GM10266 (cell line): ENCODE data around the gene KRTAP24-1.

Experiments used
- DNase-seq: peaks from one replicate; pipeline ENCODE4 v3.0.0; 2012; ENCODE audit errors: extremely low spot score
- CTCF ChIP-seq: IDR thresholded peaks from 2 replicates; pipeline ENCODE4 v1.5.1; 2012; ENCODE audit warnings: mild to moderate bottlenecking, low read depth; ENCODE audit not compliant: control insufficient read depth, insufficient read depth; ENCODE audit errors: missing control alignments

KRTAP24-1 gene

DNA sequence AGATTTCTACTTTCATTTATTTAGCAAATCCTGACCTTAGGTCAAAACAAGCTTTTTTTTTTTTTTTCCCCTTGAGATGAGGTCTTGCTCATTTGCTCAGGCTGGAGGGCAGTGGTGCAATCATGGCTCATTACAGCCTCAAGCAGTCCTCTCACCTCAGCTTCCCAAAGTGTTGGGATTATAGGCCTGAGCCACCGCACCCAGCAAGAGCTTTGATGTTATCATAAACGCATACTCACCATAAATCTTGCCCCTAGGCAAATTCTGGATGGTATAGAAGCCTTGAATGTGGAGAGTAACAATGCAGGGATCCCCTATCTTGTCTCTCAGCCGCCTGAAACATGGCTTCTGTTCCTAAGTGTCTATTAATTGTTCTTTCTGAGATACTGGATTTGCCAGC is 42.1 kb downstream of the KRTAP24-1 start:
- no peak for TF ChIP-seq CTCF
- no peak for DNase-seq

DNA sequence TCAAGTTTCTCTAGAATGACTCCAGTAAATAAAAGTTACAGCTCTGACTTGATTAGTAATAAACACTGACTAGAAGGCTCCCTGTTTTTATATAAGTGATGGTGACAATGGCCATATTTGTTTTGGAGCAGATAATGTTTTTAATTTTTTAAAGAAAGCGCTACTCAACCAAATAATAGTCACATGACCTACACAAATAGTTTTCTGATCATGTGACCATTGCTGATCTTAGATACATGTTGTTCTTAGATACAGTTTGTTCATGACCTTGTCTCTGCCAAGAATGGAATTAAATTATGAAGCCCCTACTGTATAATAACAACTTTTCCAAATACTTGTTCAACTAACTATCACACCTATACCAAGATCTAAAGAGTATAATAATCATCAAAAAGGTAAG is 44.6 kb downstream of the KRTAP24-1 start:
- DNase-seq = no peak
- no peak for TF ChIP-seq CTCF

DNA sequence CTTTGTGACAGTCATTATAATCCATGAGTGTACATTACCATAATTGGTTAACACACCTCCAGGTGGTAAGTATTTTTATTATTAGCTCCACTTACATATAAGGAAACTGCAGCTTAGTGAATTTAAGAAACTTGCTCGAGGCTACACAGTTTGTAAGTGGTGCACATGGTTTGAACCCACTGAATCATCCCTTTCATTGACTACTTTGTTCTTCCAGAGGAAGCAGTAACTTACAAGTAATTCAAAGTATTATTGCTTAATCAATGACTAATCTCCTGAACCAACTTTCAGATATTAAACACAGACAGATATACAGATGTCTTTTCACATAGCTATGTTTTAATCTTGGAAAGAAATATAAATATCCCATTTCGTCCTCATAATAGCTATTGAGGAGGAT is 48.1 kb downstream of the KRTAP24-1 start:
- no peak for DNase-seq

GRCh38 chr21:30234050-30234449 is 48.7 kb downstream of the KRTAP24-1 start:
- DNase-seq = no peak
- TF ChIP-seq CTCF = no peak

More for the DNA sequence above, 48.1 kb downstream of the KRTAP24-1 start:
- TF ChIP-seq CTCF = no peak

DNA sequence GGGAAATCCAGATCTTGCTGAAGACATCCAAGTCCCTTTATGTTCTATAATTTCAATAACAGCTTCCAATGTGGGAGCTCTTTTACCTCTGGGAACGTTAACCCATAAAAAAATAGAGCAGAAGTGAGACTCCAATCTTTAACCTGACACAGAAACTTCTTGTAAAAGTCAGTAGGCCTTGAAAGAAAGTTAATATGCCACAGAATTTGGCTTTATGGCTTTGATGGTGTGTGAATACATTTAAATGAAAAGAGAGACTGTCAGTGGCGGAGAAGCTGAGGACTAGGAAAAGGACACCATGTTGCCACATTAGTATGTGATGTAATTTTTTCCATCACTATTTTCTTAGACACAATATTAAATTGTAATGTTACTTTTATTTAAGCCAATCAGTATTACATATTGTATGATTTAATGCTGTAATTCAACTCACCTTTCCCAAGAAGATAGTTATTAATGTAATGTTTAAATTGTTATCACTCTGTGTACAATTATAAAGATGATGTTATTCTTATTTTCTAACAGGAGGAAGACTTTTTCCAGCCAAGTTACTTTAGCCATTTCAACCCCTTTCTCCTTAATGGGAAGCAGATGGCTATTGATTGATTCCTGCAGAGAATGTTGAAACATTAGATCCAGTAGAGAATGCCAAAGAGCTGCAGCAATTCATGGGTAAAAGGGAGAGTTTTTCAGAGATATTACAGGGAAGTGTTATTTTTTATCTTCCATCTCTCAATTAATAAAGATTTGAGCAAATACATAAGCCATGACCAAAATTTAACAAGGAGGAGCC is 49.3 kb downstream of the KRTAP24-1 start:
- no peak for TF ChIP-seq CTCF
- DNase-seq = no peak

DNA sequence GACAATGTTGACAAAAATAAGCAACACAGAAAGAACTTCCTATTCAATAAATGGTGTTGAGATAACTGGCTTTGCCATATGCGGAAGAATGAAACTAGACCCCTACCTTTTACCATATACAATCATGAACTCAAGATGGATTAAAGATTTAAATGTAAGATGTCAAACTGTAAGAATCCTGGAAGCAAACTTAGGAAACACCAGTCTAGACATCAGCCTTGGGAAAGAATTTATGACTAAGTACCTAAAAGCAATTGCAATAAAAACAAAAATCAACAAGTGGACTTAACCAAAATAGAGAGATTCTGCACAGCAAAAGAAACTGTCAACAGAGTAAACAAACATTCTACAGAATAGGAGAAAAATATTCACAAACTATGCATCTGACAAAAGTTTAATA is 50.7 kb downstream of the KRTAP24-1 start:
- no peak for TF ChIP-seq CTCF

More for the DNA sequence above, 50.7 kb downstream of the KRTAP24-1 start:
- DNase-seq = no peak
